ENCODE data around the gene PIMREG. TPM values are rescaled to one million over a fixed set of nuclear protein-coding genes. Genes with fewer than 3 reads are reported as not detected.

The PIMREG gene
- total RNA-seq, 1 experiment from 2014 or later = 41.2 TPM

DNA sequence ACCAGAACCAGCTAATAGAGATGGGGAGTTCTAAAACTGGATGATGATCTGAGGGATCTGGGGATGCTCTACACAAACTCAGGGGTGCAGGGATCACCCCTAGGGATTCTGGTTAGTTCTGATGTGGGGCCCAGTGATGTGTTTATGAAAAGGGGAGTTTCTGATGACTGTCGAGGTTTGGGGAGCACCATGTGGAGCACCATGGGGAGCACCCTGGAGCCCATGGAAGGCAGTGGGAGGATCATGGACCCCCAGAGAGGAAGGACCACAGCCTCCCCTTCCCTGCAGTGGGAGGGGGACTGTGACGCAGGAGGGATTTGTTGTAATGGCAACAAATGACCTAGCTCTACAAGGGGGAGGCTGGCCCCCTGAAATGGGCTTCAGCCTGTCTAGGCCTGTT is 18.4 kb downstream of the PIMREG start:
- BruUV-seq (replicated peaks) = no TSS peak
- intact Hi-C loops (cut with micrococcal nuclease; ENCODE audit: unreplicated experiment) (no loop called here), in situ Hi-C loops (cut with HindIII; ENCODE audit: low pct_unique_long_range_greater_than_20kb, low sequenced_read_pairs) (no loop called here)
- TF ChIP-seq, protein P1, sequence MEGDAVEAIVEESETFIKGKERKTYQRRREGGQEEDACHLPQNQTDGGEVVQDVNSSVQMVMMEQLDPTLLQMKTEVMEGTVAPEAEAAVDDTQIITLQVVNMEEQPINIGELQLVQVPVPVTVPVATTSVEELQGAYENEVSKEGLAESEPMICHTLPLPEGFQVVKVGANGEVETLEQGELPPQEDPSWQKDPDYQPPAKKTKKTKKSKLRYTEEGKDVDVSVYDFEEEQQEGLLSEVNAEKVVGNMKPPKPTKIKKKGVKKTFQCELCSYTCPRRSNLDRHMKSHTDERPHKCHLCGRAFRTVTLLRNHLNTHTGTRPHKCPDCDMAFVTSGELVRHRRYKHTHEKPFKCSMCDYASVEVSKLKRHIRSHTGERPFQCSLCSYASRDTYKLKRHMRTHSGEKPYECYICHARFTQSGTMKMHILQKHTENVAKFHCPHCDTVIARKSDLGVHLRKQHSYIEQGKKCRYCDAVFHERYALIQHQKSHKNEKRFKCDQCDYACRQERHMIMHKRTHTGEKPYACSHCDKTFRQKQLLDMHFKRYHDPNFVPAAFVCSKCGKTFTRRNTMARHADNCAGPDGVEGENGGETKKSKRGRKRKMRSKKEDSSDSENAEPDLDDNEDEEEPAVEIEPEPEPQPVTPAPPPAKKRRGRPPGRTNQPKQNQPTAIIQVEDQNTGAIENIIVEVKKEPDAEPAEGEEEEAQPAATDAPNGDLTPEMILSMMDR (IDR thresholded peaks at IDR 0.05) = no peak
- no peak for TF ChIP-seq TCF7L2 (IDR thresholded peaks at IDR 0.05; ENCODE audit: low read depth, low read length)
- no peak for TF ChIP-seq SIN3A (IDR thresholded peaks at IDR 0.05; ENCODE audit: borderline replicate concordance, insufficient read depth, low read depth, low read length)
- TF ChIP-seq, protein P2, sequence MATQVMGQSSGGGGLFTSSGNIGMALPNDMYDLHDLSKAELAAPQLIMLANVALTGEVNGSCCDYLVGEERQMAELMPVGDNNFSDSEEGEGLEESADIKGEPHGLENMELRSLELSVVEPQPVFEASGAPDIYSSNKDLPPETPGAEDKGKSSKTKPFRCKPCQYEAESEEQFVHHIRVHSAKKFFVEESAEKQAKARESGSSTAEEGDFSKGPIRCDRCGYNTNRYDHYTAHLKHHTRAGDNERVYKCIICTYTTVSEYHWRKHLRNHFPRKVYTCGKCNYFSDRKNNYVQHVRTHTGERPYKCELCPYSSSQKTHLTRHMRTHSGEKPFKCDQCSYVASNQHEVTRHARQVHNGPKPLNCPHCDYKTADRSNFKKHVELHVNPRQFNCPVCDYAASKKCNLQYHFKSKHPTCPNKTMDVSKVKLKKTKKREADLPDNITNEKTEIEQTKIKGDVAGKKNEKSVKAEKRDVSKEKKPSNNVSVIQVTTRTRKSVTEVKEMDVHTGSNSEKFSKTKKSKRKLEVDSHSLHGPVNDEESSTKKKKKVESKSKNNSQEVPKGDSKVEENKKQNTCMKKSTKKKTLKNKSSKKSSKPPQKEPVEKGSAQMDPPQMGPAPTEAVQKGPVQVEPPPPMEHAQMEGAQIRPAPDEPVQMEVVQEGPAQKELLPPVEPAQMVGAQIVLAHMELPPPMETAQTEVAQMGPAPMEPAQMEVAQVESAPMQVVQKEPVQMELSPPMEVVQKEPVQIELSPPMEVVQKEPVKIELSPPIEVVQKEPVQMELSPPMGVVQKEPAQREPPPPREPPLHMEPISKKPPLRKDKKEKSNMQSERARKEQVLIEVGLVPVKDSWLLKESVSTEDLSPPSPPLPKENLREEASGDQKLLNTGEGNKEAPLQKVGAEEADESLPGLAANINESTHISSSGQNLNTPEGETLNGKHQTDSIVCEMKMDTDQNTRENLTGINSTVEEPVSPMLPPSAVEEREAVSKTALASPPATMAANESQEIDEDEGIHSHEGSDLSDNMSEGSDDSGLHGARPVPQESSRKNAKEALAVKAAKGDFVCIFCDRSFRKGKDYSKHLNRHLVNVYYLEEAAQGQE (IDR thresholded peaks at IDR 0.05; ENCODE audit: insufficient read depth in 1 of 2, low read depth in 2 of 2, low read length in 1 of 2) = no peak
- TF ChIP-seq POLR2AphosphoS5 (IDR thresholded peaks at IDR 0.05; ENCODE audit: low read depth, low read length) = no peak
- no peak for ATAC-seq
- no peaks in the 10 kb centered on the region for H3K36me3 ChIP-seq (ENCODE audit: control insufficient read depth, insufficient read depth, low read length)
- no peak overlapping the region for H3K27ac ChIP-seq (ENCODE audit: low read length)
- ChIA-PET POLR2A (no interaction called here), CTCF (interaction anchor here (0.8 kb wide), 1 partner anchor 11 kb away, joined by 12 read pairs; no protein-coding TSS in a partner anchor)
- no peaks in the 10 kb centered on the region for H3K9me3 ChIP-seq (ENCODE audit: control insufficient read depth, insufficient read depth, low read depth, low read length)
- no peak overlapping the region for H3K4me3 ChIP-seq (ENCODE audit: low read depth in 2 of 2, low read length in 2 of 2)
- H3K27me3 ChIP-seq (ENCODE audit: control insufficient read depth, insufficient read depth, low read length) = no peaks in the 10 kb centered on the region
- no peaks in the 10 kb centered on the region for H3K4me1 ChIP-seq (ENCODE audit: control insufficient read depth, insufficient read depth, low read length)
- DNase-seq (ENCODE audit: low read depth, low spot score) = no peak

DNA sequence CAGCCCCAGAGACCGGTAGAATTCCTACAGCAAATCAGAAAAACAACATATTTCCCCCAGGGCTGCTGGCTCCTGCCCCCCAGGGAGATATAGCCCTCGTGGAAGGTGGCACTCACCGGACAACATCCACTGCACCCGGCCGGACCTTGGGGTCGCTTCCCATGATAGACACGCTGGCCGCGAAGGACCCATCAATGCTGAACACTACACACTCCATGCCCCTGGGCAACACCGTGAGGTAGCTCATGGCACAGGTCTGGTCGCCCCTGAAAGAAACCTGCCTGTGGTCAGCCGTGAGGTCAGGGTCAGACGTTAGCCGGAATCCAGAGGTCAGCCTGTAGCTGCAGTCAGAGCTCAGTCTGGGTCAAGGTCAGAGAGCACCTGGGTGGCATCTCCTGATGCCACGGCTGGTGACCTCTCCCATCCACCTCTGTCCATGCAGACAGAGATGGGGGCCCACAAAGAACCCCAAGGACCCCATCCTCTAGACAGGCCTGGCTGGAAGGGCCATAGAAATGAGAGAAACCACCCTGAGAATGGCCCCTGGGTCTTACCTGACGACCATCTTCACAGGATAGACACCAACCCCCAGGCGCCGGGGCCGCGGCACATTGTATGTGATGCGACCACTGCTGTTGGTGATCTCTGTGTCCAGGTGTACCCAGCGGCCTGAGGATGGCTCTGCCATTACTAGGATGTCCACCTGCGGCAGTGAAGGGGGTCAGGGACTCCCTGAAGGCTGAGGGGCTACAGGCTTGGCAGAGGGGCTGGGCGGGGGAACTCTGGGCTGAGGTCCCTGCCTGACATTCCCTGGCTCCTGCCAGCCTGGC is 19.6 kb downstream of the PIMREG start:
- intact Hi-C loops (cut with micrococcal nuclease; ENCODE audit: unreplicated experiment) (no loop called here), in situ Hi-C loops (cut with HindIII; ENCODE audit: low pct_unique_long_range_greater_than_20kb, low sequenced_read_pairs) (no loop called here)
- Histone ChIP-seq H3K4me3 (ENCODE audit: low read depth in 2 of 2, low read length in 2 of 2) (no peak overlapping the region), H3K36me3 (ENCODE audit: control insufficient read depth, insufficient read depth, low read length) (no peaks in the 10 kb centered on the region), H3K9me3 (ENCODE audit: control insufficient read depth, insufficient read depth, low read depth, low read length) (no peaks in the 10 kb centered on the region), H3K27ac (ENCODE audit: low read length) (no peak overlapping the region), H3K27me3 (ENCODE audit: control insufficient read depth, insufficient read depth, low read length) (no peaks in the 10 kb centered on the region), H3K4me1 (ENCODE audit: control insufficient read depth, insufficient read depth, low read length) (no peaks in the 10 kb centered on the region)
- no peak for DNase-seq (ENCODE audit: low read depth, low spot score)
- CTCF ChIA-PET = no interaction called here
- TF ChIP-seq TCF7L2 (IDR thresholded peaks at IDR 0.05; ENCODE audit: low read depth, low read length) = no peak
- no peak for TF ChIP-seq SIN3A (IDR thresholded peaks at IDR 0.05; ENCODE audit: borderline replicate concordance, insufficient read depth, low read depth, low read length)
- TF ChIP-seq, protein P2 (IDR thresholded peaks at IDR 0.05; ENCODE audit: insufficient read depth in 1 of 2, low read depth in 2 of 2, low read length in 1 of 2) = no peak
- no peak for TF ChIP-seq POLR2AphosphoS5 (IDR thresholded peaks at IDR 0.05; ENCODE audit: low read depth, low read length)
- TF ChIP-seq, protein P1 (IDR thresholded peaks at IDR 0.05) = no peak
- POLR2A ChIA-PET = no interaction called here
- BruUV-seq (replicated peaks) = no TSS peak
- no peak for ATAC-seq
